ENCODE data around the gene OTOL1.
"Not testable (repeated sequence)": the region's sequence is repeated elsewhere in the genome, so short reads cannot be mapped to it uniquely, and the experiment has no call there.

OTOL1 gene

GRCh38 chr3:161496508-161496907 is at the start of gene OTOL1:
TSS of gene OTOL1 (plus strand) at chr3:161496808. CDS start at chr3:161496808, 0 bp downstream.
- no peak for DNase-seq

- DNase-seq = no peak
These were observed 46.8 kb upstream of the OTOL1 start for GRCh38 chr3:161449785-161450184.

DNA sequence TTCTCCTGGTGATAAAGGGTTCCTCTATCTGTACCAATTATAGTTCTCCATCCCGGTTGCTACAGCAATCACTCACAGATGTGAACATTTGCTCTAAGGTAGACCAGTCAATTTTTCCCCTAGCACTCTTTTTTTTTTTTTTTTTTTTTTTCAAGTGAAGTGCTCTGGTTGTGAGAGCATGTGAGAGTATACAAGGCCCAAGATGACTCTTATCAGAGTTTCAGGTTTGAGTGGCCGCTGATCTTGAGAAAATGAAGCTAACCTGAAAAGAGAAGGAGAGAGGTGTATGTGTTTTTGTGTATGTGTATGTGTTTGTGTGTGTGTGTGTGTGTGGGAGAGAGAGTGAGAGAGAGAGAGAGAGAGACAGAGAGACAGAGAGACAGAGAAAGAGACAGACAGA is 44.4 kb upstream of the OTOL1 start:
- DNase-seq = no peak

DNA sequence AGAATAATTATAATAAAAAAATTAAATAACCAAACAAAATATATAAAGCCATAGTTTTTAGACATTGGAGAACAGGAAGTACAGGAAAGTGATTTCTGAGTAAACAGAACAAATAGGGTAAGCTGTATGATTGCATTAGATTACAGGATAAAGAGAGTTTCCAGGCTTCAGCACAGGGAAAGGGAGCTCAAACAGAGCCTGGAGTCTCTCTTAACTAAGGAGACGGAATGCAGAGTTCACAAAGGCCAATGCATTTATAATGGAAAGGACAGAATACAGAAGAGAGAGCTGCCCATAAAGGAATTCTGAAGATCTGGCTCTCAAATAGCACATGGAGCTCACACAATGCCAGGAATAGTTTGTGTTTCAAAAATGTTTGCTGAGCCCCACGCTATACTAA is 42.0 kb upstream of the OTOL1 start:
- DNase-seq = no peak

DNA sequence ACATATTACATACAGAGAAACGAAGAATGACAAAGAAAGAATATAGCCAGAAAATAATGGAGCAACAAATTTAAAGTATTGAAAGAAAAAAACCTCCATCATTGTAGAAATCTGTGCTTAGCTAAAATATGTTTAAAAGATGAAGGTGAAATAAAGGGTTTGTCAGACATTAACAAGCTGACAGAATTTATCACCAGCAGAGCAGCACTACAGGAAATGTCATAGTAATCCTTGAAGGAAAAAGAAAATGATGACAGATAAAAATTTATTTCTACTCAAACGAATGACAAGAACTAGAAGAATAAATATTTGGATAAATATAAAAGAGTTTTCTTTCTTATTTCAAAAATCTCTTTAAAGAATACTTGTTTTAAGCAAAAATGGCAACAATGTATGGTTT is 40.6 kb upstream of the OTOL1 start:
- DNase-seq = no peak

DNA sequence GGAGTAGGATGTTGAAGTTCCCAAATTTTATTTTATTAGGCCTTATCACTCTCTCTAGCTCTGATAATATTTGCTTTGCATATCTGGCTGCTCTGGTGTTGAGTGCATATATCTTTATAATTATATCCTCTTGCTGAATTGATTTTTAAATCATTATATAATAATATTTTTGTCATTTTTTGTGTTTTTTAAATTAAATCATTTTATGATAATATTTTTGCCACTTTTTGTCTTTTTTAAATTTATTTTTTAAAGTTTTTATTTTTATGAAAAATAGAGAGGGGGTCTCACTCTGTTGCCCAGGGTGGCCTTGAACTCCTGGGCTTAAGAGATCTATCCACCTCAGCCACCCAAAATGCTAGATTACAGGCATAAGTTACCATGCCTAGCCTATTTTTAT is 34.5 kb upstream of the OTOL1 start:
- DNase-seq = no peak

- DNase-seq = no peak
These were observed 25.4 kb upstream of the OTOL1 start for GRCh38 chr3:161471211-161471610.

- no peak for DNase-seq
These were observed 22.5 kb upstream of the OTOL1 start for GRCh38 chr3:161474139-161474538.

DNA sequence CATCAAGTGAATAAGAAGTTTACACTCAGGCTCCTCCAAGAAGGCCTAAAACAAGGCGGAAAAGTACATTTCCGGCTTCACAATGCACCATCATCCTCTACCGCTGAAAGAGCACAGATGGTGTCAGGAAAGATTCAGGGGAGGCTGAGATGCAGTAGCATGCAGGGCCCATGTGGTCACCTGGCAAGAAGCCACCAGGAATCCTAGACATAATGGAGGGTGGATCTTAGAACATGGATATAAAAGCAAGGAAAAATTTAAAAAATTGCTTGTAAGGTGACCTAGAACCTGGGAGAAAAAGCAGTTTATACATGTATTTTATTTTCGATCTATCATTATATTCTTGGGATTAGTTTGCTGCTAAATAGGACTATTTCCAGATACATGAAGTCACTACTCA is 21.9 kb upstream of the OTOL1 start:
- no peak for DNase-seq

DNA sequence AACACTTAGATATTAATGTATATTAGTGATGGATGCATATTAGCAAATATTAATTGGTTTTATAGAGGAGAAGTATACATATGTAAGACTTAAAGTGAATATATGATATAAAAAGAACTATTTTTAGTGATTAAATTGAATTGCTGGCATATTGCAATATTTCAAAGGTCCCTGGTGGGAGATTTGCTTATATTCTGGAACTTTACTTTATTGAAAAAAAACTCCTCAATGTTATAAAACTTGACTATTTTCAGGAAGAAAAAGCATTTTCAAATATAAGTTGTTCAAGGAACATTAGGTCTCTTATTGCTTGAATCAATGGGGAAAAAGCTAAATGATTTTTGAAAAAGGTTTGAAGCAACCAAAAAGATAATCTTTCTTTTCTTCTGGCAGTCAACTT is 21.4 kb upstream of the OTOL1 start:
- no peak for DNase-seq

- DNase-seq = peak; percentile 11
These were observed 20.7 kb upstream of the OTOL1 start for GRCh38 chr3:161475905-161476304.

- DNase-seq = no peak
These were observed 12.4 kb upstream of the OTOL1 start for GRCh38 chr3:161484226-161484625.

DNA sequence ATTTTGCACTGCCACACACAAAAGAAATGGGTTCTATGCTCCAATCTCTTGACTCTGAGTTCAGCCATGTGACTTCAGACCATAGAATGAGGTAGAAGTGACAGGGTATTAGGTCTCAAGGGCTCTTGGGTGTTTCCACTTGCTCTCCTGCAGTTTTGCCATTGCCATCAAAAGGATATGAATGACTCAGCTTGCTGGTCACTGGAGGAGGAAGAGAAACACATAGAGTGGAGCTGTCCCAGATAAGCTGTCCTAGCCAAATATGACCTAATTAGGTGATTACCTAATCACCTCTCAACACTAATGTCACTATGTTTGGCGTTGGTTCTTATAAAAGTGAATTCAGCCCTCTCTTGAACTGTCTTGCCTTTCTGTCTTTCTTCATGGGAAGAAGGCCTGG is 8.3 kb upstream of the OTOL1 start:
- not testable (repeated sequence) for DNase-seq

GRCh38 chr3:161489395-161489794 is 7.2 kb upstream of the OTOL1 start:
- DNase-seq = no peak

GRCh38 chr3:161490845-161491244 is 5.8 kb upstream of the OTOL1 start:
- DNase-seq = not testable (repeated sequence)

GRCh38 chr3:161498259-161498921 is 1.8 kb downstream of the OTOL1 start:
- no peak for DNase-seq

DNA sequence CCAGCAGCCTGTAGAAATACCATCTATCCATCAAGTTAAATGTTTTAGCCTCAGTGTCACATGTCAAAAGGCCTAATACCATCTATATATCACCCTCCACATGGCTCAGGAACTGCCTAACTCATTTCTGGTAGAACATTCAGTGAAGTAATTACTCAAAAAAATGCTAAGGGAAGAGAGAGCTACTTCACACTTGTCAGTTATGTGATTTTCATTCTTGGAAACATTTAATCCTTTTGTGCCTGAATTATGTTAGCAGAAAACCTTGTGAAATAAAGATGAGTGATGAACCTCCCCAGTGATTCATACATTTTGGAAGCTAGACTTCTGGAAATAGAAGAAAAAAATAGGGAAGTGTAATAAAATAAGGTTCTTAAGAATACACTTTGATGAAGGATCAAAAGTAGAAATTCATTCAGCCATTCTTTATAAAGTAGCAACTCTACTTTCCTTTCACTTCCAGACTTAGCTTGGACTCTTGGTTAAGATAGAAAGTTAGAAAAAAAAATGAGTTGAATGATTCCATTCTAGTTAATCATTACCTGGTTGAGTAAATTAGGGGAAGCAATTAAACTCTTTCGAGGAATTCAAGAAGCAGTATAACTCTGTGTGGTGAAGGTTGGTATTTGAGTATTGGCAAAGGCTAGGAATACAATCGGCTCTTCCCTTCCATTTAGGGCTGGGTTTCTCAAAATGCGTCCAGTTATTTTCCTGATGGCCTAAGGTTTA is 3.6 kb downstream of the OTOL1 start:
- no peak for DNase-seq

GRCh38 chr3:161503271-161503670 is 6.7 kb downstream of the OTOL1 start:
- DNase-seq = no peak

DNA sequence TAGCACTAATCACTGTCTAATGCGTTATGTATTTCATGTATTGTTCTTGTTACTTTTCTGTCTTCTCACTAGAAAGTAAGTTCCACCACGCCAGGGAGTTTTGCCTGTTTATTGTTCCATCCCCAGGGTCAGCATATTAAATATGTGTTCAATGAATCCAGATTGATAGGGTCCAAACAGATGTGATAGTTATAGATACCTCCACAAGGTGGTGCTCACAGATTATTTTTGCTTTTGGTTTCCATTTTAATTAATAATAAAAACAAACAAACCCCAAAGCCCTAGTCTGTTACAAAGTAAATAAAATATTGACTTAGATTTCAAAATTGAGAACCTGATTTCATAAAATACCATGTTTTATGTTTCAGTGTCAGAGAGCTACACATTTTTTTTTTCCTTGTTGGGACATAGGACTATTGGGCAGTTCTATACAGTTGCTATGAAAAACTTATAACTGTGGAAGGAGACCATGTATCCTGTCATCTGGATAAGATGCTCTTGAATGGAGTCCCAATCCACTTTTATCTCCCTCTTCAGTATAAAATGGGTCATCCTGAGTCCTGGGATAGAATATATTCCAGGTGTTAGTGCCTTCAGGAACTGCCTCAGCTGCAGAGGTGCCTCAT is 12.4 kb downstream of the OTOL1 start:
- no peak for DNase-seq

DNA sequence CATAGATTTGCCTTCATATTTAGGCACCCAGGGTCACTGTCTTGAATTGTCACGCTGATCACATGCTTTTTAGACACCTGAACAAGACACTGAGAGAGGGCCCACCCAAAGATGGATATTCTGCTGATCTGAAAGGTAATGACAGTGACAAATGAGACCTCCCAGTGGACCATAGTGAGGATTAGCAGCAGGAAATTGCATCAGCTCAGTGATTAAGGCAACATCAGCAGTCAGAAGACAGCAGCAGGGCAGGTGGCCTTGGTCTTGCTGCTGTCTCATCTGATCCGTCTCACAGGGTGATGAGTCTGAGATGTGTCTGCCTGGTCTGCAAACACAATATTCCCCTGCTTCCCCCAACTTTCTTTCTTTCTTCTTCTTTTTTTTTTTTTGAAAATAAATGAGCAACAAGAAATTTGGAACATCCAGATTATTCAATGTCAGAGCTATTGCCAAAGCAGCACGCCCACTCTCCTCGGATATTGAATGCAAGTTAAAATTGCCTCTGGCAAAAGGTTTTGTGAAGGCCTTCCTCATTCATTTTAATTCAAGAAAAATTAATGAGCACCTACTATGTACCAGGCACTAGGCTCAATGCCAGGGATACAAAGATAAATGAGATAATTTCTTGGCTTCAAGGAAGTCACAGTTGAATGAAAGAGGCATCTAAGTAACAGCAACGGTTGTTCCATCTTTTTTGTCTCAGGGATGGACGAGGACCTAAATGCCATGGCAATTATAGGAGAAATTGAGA is 14.1 kb downstream of the OTOL1 start:
- DNase-seq = no peak

DNA sequence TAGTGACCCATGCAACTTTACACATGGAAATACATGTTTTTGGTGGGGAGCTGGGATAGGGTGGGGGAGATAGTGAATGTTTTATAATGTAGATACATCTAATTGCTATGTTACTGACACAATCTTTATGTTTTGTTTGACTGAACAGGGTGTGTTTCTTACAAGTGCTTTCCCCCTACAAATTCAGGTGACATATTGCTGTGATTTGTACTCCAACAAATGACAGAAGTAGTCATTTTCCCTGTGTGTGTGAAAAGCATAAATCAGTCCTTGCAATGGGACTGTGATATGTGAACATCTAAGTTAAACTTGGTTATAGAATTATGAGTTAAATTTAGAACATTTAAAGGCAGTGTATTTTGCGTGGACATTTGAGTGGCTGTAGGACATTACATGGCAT is 27.3 kb downstream of the OTOL1 start:
- DNase-seq = no peak

DNA sequence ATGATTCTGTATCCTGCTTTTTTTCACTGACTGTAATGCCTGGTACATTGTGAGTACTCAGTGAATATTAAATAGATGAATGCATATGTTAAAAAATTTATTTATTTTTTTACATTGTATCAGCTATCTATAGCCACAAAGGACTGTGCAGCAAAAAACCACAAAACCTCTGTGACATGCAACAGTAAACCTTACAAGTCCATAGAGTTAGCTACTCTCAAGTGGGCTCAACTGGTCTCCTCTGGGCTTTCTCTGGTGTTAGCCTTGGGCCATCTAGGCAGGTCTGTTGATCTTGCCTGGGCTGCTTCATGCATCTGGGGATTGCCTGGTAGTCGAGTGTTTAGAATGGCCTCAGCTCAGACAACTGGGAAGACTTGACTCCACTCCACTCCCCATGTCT is 35.3 kb downstream of the OTOL1 start:
- no peak for DNase-seq

- DNase-seq = no peak
These were observed 44.0 kb downstream of the OTOL1 start for GRCh38 chr3:161540594-161540993.

GRCh38 chr3:161545824-161546223 is 49.2 kb downstream of the OTOL1 start:
- DNase-seq = no peak
